Hepatocyte (in vitro differentiated cells): ENCODE results near the gene TIAM1. TPM values are rescaled to one million over a fixed set of nuclear protein-coding genes. Genes with fewer than 3 reads are reported as not detected.
A peak's percentile ranks its signal among the peaks of the same experiment; 100 is the strongest.

Source experiments
- DNase-seq: peaks from one replicate; pipeline ENCODE4 v3.0.0-alpha.2; 2016; ENCODE audit warnings: low spot score
- H2AFZ ChIP-seq: fragments of 200-600 bp; sonication (generic); 2 replicates; pipeline ENCODE4 v1.6.0; 2016; ENCODE audit warnings: antibody characterized with exemption, mild to moderate bottlenecking
- H3K27ac ChIP-seq: fragments of 200-600 bp; sonication (generic); 2 replicates; pipeline ENCODE4 v1.5.1; 2016; ENCODE audit warnings: mild to moderate bottlenecking
- H3K27me3 ChIP-seq: fragments of 200-600 bp; sonication (generic); 2 replicates; pipeline ENCODE4 v1.6.1; 2016
- H3K36me3 ChIP-seq: fragments of 200-600 bp; sonication (generic); replicated peaks from 2 replicates; pipeline ENCODE4 v1.5.1; 2016; ENCODE audit warnings: low read depth; ENCODE audit not compliant: insufficient read depth
- H3K4me1 ChIP-seq: fragments of 200-600 bp; sonication (generic); 2 replicates; pipeline ENCODE4 v1.5.1; 2016; ENCODE audit warnings: mild to moderate bottlenecking, moderate library complexity; ENCODE audit not compliant: insufficient read depth
- H3K4me2 ChIP-seq: fragments of 200-600 bp; sonication (generic); 2 replicates; pipeline ENCODE4 v1.6.0; 2016
- H3K4me3 ChIP-seq: fragments of 200-600 bp; sonication (generic); 2 replicates; pipeline ENCODE4 v1.5.1; 2016; ENCODE audit warnings: mild to moderate bottlenecking
- H3K79me2 ChIP-seq: fragments of 200-600 bp; sonication (generic); 2 replicates; pipeline ENCODE4 v1.6.0; 2017; ENCODE audit warnings: mild to moderate bottlenecking
- H3K9me2 ChIP-seq: fragments of 200-600 bp; sonication (generic); replicated peaks from 2 replicates; pipeline ENCODE4 v1.6.0; 2017; ENCODE audit warnings: mild to moderate bottlenecking; ENCODE audit not compliant: insufficient read depth
- H3K9me3 ChIP-seq: fragments of 200-600 bp; sonication (generic); 2 replicates; pipeline ENCODE4 v1.5.1; 2016; ENCODE audit warnings: low read depth, mild to moderate bottlenecking
- H4K20me1 ChIP-seq: fragments of 200-600 bp; sonication (generic); 2 replicates; pipeline ENCODE4 v1.6.0; 2016; ENCODE audit warnings: mild to moderate bottlenecking; ENCODE audit not compliant: insufficient read depth, poor library complexity, severe bottlenecking
- CTCF ChIP-seq: fragments of 200-600 bp; sonication (generic); IDR thresholded peaks from 2 replicates; pipeline ENCODE4 v1.5.1; 2016; ENCODE audit warnings: antibody characterized with exemption, mild to moderate bottlenecking; ENCODE audit not compliant: poor library complexity
- EZH2 ChIP-seq: fragments of 200-600 bp; sonication (generic); IDR thresholded peaks from 2 replicates; pipeline ENCODE4 v1.6.1; 2016; ENCODE audit warnings: antibody characterized with exemption, mild to moderate bottlenecking, borderline replicate concordance
- EZH2phosphoT487 ChIP-seq: fragments of 200-600 bp; sonication (generic); IDR thresholded peaks from one replicate; pipeline ENCODE4 v1.6.1; 2018; ENCODE audit warnings: antibody characterized with exemption, mild to moderate bottlenecking, low read depth, moderate library complexity; ENCODE audit not compliant: unreplicated experiment, severe bottlenecking
- WGBS: methylation state at CpG from one replicate; pipeline ENCODE4 v1.1.6; 2016; ENCODE audit warnings: low lambda C conversion rate; ENCODE audit errors: missing lambda C conversion rate; 5-methylcytosine and 5-hydroxymethylcytosine counted together
- polyA plus RNA-seq: library from polyadenylated mRNA; unstranded; fragments of >200 nt; fragmentation: Nextera tagmentation; extraction: Ambion mirVana; gene quantifications from 2 replicates; pipeline ENCODE4 v1.2.1, GENCODE V29; 2016
- total RNA-seq: library from RNA; depleted of rRNA; stranded (reverse); fragments of >200 nt; gene quantifications from 2 replicates; pipeline ENCODE4 v1.2.3, GENCODE V29; 2014

The TIAM1 gene
- total and polyA plus RNA-seq, 2 experiments from 2014 or later: 8.8 TPM

GRCh38 chr21:31310750-31311149 lies 33.3 kb downstream of the TIAM1 start:
- Histone ChIP-seq H3K27ac (peak overlapping the region; percentile 19), H3K4me3 (no peak overlapping the region), H3K4me2 (no peak overlapping the region), H4K20me1 (no peaks in the 10 kb centered on the region), H3K4me1 (no peaks in the 10 kb centered on the region), H3K9me3 (no peaks in the 10 kb centered on the region), H3K79me2 (no peaks in the 10 kb centered on the region), H2AFZ (no peak overlapping the region), H3K36me3 (no peaks in the 10 kb centered on the region), H3K27me3 (no peaks in the 10 kb centered on the region), H3K9me2 (no peaks in the 10 kb centered on the region)
- 49% methylated on average over 7 of the region's 7 CpGs for WGBS
- no peak for TF ChIP-seq EZH2phosphoT487
- no peak for TF ChIP-seq EZH2
- TF ChIP-seq CTCF: no peak
- no peak for DNase-seq

- no peak overlapping the region for H2AFZ ChIP-seq
- H3K79me2 ChIP-seq: no peaks in the 10 kb centered on the region
- H3K9me3 ChIP-seq: no peaks in the 10 kb centered on the region
- no peaks in the 10 kb centered on the region for H4K20me1 ChIP-seq
- H3K36me3 ChIP-seq: no peaks in the 10 kb centered on the region
- no peak for TF ChIP-seq EZH2
- no peaks in the 10 kb centered on the region for H3K27me3 ChIP-seq
- no peak overlapping the region for H3K4me3 ChIP-seq
- no peak for DNase-seq
- 91% methylated on average over 7 of the region's 7 CpGs for WGBS
- H3K9me2 ChIP-seq: no peaks in the 10 kb centered on the region
- no peaks in the 10 kb centered on the region for H3K4me1 ChIP-seq
- H3K27ac ChIP-seq: no peak overlapping the region
- H3K4me2 ChIP-seq: no peak overlapping the region
These were observed 35.5 kb downstream of the TIAM1 start for GRCh38 chr21:31308584-31308983.

- Histone ChIP-seq H3K9me2 (no peaks in the 10 kb centered on the region), H3K9me3 (no peaks in the 10 kb centered on the region), H3K4me1 (no peaks in the 10 kb centered on the region), H3K36me3 (no peaks in the 10 kb centered on the region), H3K4me2 (no peak overlapping the region), H3K27me3 (no peaks in the 10 kb centered on the region), H3K79me2 (peaks cover 3% of the 10 kb centered on the region), H3K27ac (no peak overlapping the region), H3K4me3 (no peak overlapping the region), H2AFZ (no peak overlapping the region), H4K20me1 (no peaks in the 10 kb centered on the region)
- WGBS: 93% methylated on average over 4 of the region's 4 CpGs
- DNase-seq: no peak
- no peak for TF ChIP-seq EZH2phosphoT487
- TF ChIP-seq CTCF: no peak
- TF ChIP-seq EZH2: no peak
These were observed 38.2 kb downstream of the TIAM1 start for GRCh38 chr21:31305888-31306287.

- no peaks in the 10 kb centered on the region for H3K9me3 ChIP-seq
- H3K27ac ChIP-seq: peak overlapping the region; percentile 73
- no peak overlapping the region for H2AFZ ChIP-seq
- TF ChIP-seq EZH2phosphoT487 (no peak), CTCF (no peak), EZH2 (no peak)
- WGBS: 76% methylated on average over 15 of the region's 15 CpGs
- H3K4me2 ChIP-seq: peak overlapping the region; percentile 35
- H3K4me1 ChIP-seq: peaks cover 4% of the 10 kb centered on the region
- no peaks in the 10 kb centered on the region for H3K27me3 ChIP-seq
- H4K20me1 ChIP-seq: no peaks in the 10 kb centered on the region
- peak; percentile 34 for DNase-seq
- H3K79me2 ChIP-seq: peaks cover 3% of the 10 kb centered on the region
- no peaks in the 10 kb centered on the region for H3K36me3 ChIP-seq
- no peaks in the 10 kb centered on the region for H3K9me2 ChIP-seq
- H3K4me3 ChIP-seq: no peak overlapping the region
These were observed 44.5 kb downstream of the TIAM1 start for GRCh38 chr21:31299291-31300147.
